Ammon's horn (tissue), 1 donor: ENCODE data around the gene KAZN.
A peak's percentile ranks its signal among the peaks of the same experiment; 100 is the strongest.

ENCODE experiments used
- DNase-seq: peaks from one replicate; pipeline ENCODE4 v3.0.0-alpha.2; 2016; ENCODE audit warnings: low spot score

Gene KAZN

GRCh38 chr1:14825396-14825795 lies 226.9 kb downstream of the KAZN start:
- DNase-seq: no peak

DNA sequence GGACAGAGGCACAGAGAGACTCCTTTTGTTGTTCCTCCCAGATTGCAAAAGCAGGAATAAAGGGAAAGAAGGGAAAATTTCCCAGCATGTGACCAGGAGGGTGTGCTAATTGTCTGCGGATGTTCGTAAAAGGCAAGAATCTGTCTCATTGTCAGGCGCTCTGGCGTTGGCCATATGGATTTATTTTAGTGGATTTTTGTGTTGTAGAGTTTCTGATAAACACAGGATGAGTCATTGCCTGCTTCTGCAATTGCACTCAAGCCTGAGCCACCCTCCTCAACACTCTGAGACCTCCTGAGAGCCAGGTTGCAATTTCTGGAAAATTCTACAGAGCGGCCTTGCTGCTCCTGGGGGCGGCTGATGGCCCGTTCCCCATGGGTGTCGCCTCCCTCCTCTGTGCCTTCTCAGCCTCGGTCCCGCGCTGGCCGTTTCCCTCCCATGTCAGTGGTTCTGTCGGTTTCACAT lies 227.7 kb downstream of the KAZN start:
- DNase-seq: peak; percentile 57

DNA sequence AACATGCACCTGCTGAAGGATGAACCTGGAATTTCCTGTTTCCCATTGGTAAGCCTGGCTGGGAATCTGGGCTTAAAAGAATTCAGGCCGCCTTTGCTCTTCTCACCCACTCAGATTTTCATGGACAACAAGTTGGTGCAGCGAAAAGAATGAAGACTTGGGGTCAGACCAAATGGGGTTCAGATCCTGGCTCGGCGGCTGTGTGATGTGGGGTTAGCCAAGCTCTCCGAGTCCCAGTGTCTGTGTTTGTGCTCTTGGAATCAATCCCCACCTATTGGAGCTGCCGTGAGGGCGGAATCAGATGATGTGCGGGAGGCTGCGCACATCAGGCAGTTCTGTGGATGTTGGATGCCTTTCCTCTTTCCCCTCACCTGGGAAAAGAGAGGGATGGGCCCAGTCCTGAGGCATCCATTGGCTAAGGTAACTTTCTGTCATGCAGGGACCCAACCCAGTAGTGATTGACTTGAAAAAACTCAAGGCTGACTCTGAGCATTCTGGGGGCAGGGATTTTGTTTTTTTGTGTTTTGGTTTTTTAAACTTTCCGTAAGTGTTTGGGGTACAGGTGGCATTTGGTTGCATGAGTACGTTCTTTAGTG lies 228.3 kb downstream of the KAZN start:
- no peak for DNase-seq

GRCh38 chr1:14827870-14828269 lies 229.4 kb downstream of the KAZN start:
- no peak for DNase-seq

DNA sequence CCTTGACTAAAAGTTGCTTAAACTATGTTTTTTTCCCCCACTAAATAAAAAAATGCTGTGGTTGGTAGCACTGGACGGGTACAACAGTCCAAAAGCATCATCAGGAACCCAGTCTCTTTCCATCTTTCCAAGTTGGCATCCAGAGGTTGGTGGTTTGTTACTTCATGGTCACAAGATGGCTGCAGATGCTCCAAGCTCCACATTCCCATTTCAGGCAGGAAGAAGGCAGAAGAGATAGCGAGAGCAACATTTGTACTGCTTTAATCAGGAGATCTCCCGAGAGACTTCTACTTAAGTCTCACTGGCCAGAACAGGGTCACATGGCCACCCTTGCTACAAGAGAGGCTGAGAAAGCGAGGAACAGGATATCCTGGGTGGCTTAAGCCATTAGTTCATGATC lies 230.2 kb downstream of the KAZN start:
- DNase-seq: no peak

GRCh38 chr1:14835725-14836124 lies 237.2 kb downstream of the KAZN start:
- no peak for DNase-seq

DNA sequence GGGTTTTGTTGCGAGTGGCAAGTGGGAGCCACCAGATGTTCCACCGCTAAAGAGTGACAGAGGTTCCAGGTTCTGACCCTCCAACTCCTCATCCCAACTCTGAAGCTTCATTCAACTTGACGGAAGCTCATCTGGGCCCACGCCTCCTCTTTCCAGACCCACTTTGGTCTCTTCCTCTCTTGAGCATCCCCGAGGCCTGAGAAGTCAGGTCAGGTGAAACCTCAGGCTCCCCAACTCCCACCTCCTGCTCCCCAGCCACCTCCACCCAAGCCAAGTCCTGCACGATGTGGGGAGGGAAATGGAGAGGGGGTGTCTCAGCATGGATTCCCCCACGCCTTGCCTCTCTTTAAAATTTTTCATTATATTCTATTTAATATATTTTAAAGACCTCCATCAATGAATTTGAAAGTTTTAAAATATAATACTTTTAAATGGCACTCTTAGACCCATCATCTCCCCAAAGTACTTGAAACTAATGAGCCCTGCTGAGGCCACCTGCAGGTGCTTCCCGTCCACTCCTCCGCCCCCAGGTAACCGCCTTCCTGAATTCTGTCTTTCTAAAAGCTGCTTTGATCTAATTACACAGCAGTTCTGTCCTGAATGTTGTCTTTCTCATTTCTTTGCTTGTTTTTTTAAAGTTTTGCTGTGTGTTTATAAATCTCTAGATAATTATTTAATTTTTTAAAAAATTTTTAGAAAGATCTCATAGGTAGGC lies 238.1 kb downstream of the KAZN start:
- DNase-seq: no peak

- DNase-seq: no peak
Measured at GRCh38 chr1:14840374-14840773, 241.9 kb downstream of the KAZN start.

DNA sequence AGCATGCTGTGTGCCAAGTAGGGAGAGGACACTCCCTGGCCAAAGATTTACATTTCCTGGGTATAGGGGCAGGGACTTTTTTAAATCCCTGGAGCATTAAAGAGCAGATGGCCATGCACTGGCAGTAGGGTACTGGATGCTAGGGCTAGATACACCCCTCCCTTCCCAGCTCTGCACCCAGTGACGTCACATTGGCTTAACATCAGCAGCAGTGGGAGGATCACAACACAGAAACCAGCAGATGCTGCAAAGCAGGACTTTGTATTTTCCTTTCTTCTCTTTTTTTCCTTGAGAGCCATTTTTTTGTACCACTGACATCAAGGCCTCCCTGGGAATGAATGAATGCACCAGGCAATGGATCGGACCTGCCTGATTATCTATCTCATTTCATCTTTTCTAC lies 243.0 kb downstream of the KAZN start:
- DNase-seq: no peak

GRCh38 chr1:14841951-14842350 lies 243.5 kb downstream of the KAZN start:
- DNase-seq: no peak

GRCh38 chr1:14842361-14842760 lies 243.9 kb downstream of the KAZN start:
- no peak for DNase-seq

- DNase-seq: no peak
Measured at GRCh38 chr1:14842891-14843290, 244.4 kb downstream of the KAZN start.

DNA sequence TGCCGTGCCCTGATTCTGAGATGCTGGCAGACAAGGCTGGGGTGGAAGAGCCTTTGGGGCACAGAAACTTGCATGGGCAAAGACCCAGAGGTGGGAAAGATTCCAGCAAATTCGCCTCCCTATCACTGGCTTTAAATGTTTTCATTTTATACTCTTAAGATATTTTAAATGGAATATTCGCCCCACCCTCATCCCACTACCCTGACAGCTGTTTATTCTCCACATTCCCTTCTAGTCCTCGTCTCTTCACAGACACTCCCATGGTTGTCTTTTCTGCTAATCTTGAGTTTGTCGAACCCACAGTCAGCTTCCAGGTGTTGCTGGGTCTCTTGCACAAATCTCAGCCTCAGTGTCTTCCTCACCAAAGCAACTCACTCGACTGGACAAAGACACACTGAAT lies 245.0 kb downstream of the KAZN start:
- no peak for DNase-seq

- no peak for DNase-seq
Measured at GRCh38 chr1:14844356-14844755, 245.9 kb downstream of the KAZN start.

DNA sequence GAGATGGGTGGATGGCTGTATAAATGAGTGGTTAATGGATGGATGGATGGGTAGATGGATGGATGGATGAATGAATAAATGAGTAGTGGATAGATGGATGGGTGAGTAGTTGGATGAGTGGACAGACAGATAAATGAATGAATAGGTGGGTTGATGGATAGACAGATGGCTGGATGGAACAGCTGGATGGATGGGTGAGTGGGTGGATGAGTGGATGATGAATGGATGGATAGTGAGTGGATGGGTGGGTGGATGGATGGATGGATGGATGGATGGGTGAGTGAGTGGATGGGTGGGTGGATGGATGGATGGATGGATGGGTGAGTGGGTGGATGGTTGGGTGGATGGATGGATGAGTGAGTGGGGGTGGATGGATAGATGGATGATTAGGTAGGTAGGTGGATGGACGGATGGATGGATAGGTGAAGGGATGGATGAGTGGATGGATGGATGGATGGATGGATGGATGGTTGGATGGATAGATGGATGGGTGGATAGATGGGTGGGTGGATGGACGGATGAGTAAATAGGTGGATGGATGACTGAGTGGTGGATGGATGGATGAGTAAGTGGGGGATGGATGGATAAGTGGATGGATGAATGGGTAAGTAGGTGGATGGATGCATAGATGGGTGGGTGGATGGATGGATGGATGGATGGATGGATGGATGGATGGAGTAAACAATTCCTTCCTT lies 246.6 kb downstream of the KAZN start:
- DNase-seq: no peak

DNA sequence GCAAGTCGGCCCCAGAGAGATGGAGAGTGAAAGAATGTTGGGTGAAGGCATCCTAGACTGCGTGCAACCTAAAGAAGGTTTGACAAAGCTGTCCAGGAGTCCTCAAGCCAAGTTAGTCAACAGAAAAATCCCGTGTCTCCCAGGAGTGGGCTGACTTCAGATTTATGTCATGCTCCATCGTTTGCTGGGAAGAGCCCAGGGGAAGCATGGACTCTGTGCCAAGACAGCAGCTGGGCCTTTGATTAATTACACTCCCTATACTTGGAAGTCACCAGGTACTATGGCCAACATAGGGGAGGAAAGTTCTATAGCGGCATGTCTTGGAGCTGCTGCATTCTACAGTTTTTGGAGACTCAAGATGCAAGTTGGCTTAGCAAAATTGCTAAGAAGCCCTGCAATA lies 247.4 kb downstream of the KAZN start:
- no peak for DNase-seq

DNA sequence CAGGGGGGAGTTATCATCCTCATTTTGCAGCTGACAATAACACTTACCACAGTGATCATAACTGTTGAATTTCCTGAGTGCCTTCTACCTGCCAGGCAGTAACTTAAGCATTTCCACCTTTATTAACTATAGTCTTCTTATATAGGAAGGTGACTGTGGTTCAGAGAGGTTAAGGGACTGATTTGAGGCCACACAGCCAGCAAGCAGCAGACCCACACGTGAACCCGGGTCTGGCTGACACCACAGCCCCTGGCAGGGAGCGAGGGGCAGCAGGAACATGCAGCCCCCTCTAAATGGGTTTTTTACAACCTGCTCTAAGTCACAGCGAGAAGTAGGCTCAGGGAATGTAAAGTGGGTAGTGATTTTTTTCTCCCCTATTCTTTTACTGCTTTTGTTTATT lies 248.2 kb downstream of the KAZN start:
- DNase-seq: no peak

DNA sequence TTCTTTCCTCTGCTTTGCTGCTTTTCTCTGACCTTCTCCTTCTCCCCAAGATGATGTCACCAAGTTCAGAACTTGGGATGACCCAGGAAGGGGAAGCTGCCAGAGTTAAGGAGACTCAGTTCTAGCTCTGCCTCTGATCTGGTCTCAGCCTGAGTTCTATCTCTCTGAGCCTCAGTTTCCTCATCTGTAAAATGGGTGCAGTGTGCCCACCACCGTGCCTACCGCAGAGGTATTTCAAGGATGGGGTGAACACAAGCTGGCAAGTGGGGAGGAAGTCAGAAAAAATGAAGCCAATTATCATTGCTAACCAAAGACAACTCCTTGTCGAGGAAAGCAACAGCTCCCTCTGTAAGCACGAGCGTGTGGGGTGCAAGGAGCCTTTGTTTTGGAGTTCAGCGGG lies 249.7 kb downstream of the KAZN start:
- no peak for DNase-seq

DNA sequence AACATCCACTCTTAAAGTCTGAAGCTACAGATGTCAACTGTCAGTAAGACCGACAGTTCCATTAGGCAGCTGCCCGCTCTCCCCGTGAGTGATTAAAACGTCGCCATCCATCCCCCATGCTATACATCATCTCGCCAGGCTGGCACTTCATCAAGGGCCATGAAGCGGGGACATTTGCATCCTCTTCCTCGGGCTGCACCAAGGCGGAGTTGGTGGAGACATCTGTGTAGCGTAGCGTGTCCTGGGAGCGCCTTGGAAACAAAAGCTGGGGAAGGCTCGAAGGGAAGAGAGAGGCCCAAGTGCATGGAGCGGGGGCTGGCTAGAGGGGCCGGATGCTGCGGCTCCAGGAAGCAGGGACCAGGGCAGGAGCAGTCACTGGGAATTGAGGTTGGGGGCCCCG lies 250.1 kb downstream of the KAZN start:
- no peak for DNase-seq

GRCh38 chr1:14849038-14849437 lies 250.6 kb downstream of the KAZN start:
- no peak for DNase-seq

- no peak for DNase-seq
Measured at GRCh38 chr1:14850563-14850962, 252.1 kb downstream of the KAZN start.

GRCh38 chr1:14851760-14852159 lies 253.3 kb downstream of the KAZN start:
- no peak for DNase-seq

DNA sequence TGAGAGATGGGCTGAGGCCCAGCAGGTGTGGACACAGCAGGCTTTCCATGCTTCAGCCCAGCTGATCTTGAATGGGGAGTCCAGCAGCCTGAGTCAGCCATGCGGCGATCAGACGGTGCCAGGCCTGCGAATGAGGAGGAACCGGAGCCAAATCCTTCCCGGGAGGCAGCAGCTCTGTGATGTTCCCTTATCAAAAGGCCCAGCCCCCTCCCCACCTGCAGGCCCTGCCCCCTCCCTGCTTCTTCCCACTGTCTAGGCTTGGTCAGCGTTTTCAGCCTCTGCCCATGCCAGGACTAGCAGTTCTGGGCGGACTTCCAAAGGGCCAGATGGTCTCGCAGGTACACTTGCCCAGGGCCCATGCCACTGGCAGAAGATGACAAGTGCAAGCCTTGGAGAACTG lies 253.8 kb downstream of the KAZN start:
- no peak for DNase-seq
